Mononuclear cell (primary cell): ENCODE measurements around the gene KIF5C. TPM values are rescaled to one million over a fixed set of nuclear protein-coding genes. Genes with fewer than 3 reads are reported as not detected.

Experiments
- H3K27me3 ChIP-seq: 2 replicates; pipeline ENCODE4 v1.6.0; 2011; ENCODE audit warnings: low read length, control low read depth; ENCODE audit not compliant: insufficient read depth
- H3K4me1 ChIP-seq: 2 replicates; pipeline ENCODE4 v1.5.1; 2011; ENCODE audit warnings: mild to moderate bottlenecking, low read length, control low read depth; ENCODE audit not compliant: insufficient read depth
- H3K4me3 ChIP-seq: 2 replicates; pipeline ENCODE4 v1.5.1; 2011; ENCODE audit warnings: mild to moderate bottlenecking, low read length, moderate library complexity
- H3K9me3 ChIP-seq: 2 replicates; pipeline ENCODE4 v1.5.1; 2011; ENCODE audit warnings: low read depth, mild to moderate bottlenecking, control low read depth, low read length
- total RNA-seq: library from RNA; depleted of rRNA; stranded (reverse); fragments of >200 nt; gene quantifications from one replicate; pipeline ENCODE4 v1.2.3, GENCODE V29; 2012

KIF5C gene
- total RNA-seq, 1 donor = 4.4 TPM

GRCh38 chr2:149008381-149008780 is 133.4 kb downstream of the KIF5C start:
- H3K4me1 ChIP-seq = no peaks in the 10 kb centered on the region
- H3K4me3 ChIP-seq = no peak overlapping the region
- H3K27me3 ChIP-seq = no peaks in the 10 kb centered on the region
- H3K9me3 ChIP-seq = no peaks in the 10 kb centered on the region

- Histone ChIP-seq H3K9me3 (no peaks in the 10 kb centered on the region), H3K27me3 (no peaks in the 10 kb centered on the region), H3K4me3 (no peak overlapping the region), H3K4me1 (no peaks in the 10 kb centered on the region)
These were observed 134.8 kb downstream of the KIF5C start for GRCh38 chr2:149009576-149010461.

DNA sequence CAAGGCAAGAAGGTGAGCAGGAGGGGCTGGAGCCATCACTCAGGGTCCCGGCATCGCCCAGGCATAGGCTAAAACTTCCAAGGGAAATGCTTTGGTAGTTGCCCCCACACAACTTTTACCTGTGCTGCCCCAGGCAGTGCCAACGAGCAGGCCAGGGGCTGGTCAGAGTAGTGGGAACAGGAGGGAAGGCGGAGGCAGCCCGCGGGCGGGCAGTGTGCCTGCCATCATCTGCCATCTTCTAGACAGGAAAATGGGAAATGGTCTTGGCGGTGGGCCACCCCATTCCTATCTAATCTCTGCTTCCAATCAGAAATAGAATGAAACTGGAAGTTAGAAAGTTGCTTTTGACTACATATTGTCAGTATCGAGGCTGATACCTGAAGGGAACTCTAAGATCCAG is 137.5 kb downstream of the KIF5C start:
- no peaks in the 10 kb centered on the region for H3K27me3 ChIP-seq
- no peaks in the 10 kb centered on the region for H3K9me3 ChIP-seq
- H3K4me1 ChIP-seq = peaks cover 3% of the 10 kb centered on the region
- H3K4me3 ChIP-seq = no peak overlapping the region

DNA sequence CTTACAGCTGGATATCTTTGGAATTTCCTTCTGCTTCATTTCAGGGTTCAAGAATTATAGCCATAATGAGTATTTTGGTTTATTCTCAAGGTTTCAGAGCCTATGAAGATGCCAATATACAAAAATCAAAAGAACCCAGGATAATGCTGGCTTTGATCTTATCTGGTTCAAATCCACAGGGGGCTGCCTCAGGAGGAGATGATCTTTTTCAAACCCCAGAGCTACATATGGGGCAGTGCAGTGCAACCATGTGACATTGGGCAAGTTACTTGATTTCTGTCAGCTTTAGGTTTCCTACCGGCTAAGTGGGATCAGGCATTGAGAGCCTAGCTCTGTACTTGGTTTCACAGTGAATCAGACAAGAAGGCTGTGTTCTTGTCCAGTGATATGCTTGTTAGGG is 140.5 kb downstream of the KIF5C start:
- Histone ChIP-seq H3K27me3 (no peaks in the 10 kb centered on the region), H3K4me1 (peaks cover 26% of the 10 kb centered on the region), H3K9me3 (no peaks in the 10 kb centered on the region), H3K4me3 (no peak overlapping the region)

DNA sequence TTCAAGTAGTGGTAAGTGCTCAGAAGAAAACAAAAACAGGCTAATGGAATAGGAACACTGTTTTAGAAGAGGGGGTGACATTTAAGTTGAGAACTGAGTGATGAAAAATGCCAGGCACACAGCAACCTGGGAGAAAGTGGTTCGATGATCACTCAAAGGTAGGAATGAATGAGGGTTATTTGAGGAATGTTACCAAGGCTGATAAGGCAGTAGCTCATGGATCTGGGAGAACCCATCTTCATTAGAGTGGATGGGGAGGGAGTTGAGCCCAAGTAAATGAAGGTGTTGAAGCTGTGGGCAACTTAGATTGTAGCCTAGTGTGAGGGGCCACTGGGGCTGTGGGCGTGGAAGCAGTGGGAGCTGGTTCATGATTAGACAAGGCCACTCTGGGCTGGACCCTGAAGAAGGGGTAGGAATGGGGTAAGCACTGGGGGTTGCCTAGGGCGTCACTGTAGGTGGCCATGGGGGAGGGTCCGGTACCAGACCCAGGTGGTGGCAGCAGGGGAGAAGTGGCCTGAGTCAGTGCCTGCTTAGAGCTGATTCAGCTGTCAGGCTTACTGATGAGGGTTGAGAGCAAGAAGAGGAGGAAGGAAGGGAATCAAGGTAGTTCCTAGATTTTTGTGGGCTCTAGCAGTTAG is 141.0 kb downstream of the KIF5C start:
- Histone ChIP-seq H3K9me3 (no peaks in the 10 kb centered on the region), H3K27me3 (no peaks in the 10 kb centered on the region), H3K4me3 (no peak overlapping the region), H3K4me1 (peaks cover 31% of the 10 kb centered on the region)

GRCh38 chr2:149017116-149017985 is 142.3 kb downstream of the KIF5C start:
- Histone ChIP-seq H3K9me3 (no peaks in the 10 kb centered on the region), H3K4me3 (no peak overlapping the region), H3K27me3 (no peaks in the 10 kb centered on the region), H3K4me1 (peaks cover 39% of the 10 kb centered on the region)

GRCh38 chr2:149018981-149019380 is 144.0 kb downstream of the KIF5C start:
- Histone ChIP-seq H3K27me3 (no peaks in the 10 kb centered on the region), H3K9me3 (no peaks in the 10 kb centered on the region), H3K4me1 (peaks cover 39% of the 10 kb centered on the region), H3K4me3 (no peak overlapping the region)

DNA sequence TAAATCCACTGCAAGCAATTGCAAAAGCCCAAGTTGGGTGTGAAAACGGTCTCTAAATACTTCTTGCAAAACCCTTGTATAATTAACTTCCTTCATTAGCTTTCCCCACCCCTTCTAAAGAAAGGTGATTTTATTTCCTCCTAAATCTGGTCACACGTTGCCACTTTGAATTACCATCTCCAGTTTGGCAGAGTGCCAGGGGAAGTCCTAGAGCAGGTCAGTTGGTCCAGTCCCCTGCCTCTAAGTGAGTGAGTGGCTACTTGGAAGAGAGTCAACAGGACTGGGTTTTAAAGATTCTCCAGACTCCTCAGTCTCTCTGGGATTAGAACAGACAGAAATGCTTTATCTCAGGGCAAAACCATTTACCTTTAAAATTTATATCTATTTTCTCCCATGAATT is 144.7 kb downstream of the KIF5C start:
- Histone ChIP-seq H3K4me1 (peaks cover 39% of the 10 kb centered on the region), H3K4me3 (no peak overlapping the region), H3K27me3 (no peaks in the 10 kb centered on the region), H3K9me3 (no peaks in the 10 kb centered on the region)

DNA sequence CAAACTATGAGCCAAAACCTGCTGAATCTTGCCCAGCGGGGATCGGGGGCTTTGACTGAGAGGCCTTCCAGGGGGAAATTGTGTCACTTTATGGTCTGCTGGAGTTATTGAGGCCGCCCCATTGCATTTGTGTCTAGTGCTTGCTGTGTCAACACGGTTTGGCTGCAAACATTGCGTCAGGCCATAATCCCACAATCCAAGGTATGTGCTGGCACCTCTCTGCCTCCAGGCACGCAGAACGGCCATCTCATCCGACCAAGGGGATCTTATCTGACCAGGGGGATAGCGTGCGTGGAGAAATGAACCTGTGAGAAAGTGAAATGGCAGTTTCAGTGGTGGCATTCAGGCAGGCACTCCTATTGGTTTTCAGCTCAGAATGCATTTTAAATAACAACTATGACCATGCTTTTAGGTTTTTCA is 145.4 kb downstream of the KIF5C start:
- Histone ChIP-seq H3K4me3 (no peak overlapping the region), H3K9me3 (no peaks in the 10 kb centered on the region), H3K27me3 (no peaks in the 10 kb centered on the region), H3K4me1 (peaks cover 39% of the 10 kb centered on the region)

DNA sequence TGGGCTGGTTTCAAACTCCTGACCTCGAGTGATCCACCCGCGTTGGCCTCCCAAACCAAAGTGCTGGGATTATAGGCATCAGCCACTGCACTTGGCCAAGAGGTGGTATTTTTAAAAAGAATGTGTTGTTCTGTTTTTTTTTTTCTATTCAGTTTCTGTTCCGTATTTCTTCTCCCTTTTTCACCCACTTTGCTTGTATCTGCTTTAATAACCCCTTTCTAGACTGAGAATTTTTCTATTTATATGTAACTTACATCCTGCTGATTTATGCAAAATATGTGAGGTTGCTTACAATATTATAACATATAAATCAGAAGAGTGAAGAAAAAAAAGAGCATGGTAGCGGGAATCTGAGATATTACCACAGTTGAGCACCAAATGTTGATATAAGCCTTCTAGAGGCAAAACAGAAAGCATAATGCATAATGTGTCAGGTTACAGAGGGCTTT is 146.3 kb downstream of the KIF5C start:
- Histone ChIP-seq H3K4me3 (no peak overlapping the region), H3K9me3 (no peaks in the 10 kb centered on the region), H3K27me3 (no peaks in the 10 kb centered on the region), H3K4me1 (peaks cover 39% of the 10 kb centered on the region)

GRCh38 chr2:149021761-149022160 is 146.7 kb downstream of the KIF5C start:
- no peaks in the 10 kb centered on the region for H3K9me3 ChIP-seq
- no peak overlapping the region for H3K4me3 ChIP-seq
- peaks cover 39% of the 10 kb centered on the region for H3K4me1 ChIP-seq
- H3K27me3 ChIP-seq = no peaks in the 10 kb centered on the region

- Histone ChIP-seq H3K27me3 (no peaks in the 10 kb centered on the region), H3K9me3 (no peaks in the 10 kb centered on the region), H3K4me1 (peaks cover 36% of the 10 kb centered on the region), H3K4me3 (no peak overlapping the region)
These were observed 148.1 kb downstream of the KIF5C start for GRCh38 chr2:149023091-149023490.

DNA sequence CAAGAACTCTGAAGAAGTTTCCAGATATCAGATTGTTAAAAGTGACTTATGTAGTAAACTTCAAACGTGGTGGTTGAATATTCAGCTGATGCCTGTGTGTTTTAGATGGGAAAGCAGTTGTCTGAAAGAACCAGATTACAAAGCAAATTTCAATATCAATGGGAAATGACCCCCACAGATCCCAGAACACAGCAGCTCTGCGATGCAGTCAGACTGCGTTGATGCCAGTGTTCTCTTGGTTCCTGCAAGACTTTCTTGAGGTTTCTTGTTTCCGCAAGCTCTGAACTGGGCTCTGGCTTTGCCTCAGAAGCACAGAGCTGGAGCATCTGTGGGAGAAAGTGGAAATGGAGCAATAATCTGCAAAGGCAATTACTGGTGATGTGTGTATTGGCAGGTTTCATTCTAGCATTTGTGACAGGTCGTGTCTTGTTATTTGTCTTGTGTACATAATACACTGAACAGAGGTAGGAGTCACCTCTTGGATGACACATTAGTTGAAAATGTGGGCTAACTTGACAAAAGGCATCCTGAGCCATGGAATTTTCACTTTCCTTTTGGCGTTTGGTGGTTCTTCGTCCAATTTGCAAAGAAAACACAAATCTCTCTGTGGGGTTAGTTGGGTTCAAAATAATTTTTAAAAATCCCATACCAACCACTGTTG is 152.7 kb downstream of the KIF5C start:
- Histone ChIP-seq H3K4me3 (no peak overlapping the region), H3K27me3 (no peaks in the 10 kb centered on the region), H3K9me3 (no peaks in the 10 kb centered on the region), H3K4me1 (no peaks in the 10 kb centered on the region)

DNA sequence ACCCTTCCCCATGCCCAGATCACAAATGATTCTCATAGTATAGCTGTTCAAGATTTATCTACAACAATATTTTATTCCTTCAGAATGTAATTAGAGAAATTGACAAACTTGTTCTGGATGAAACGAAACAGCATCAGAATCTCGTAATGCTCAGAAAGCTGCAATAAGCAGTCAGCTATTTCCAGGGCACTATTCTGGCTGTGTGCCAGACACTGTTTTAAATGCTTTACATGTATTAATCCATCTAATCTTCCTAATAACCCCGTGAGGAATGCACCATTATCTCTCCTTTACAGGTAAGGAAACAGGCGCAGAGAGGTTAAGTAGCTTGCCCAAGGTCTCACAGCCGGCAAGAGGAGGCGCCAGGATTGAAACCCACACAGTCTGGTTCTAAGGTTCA is 153.3 kb downstream of the KIF5C start:
- no peaks in the 10 kb centered on the region for H3K9me3 ChIP-seq
- H3K4me1 ChIP-seq = no peaks in the 10 kb centered on the region
- no peak overlapping the region for H3K4me3 ChIP-seq
- H3K27me3 ChIP-seq = no peaks in the 10 kb centered on the region
